Endothelial cell of umbilical vein (primary cell): ENCODE data around the gene RNF126.

Experiments used
- EZH2 ChIP-seq: IDR thresholded peaks from 2 replicates; pipeline ENCODE4 v1.6.1; 2012; ENCODE audit warnings: borderline replicate concordance, low read depth, mild to moderate bottlenecking, moderate library complexity, low read length, inconsistent platforms; ENCODE audit not compliant: severe bottlenecking
- GATA2 ChIP-seq: IDR thresholded peaks from 2 replicates; pipeline ENCODE4 v1.7.0; 2011; ENCODE audit warnings: low read depth, mild to moderate bottlenecking, moderate library complexity, mixed read lengths, low read length; ENCODE audit not compliant: insufficient read length, insufficient read depth
- JUN ChIP-seq: IDR thresholded peaks from 2 replicates; pipeline ENCODE4 v1.6.1; 2011; ENCODE audit warnings: borderline replicate concordance, low read depth; ENCODE audit not compliant: insufficient read length, insufficient read depth
- MYC ChIP-seq: IDR thresholded peaks from one replicate; pipeline ENCODE4 v1.6.1; 2011; ENCODE audit warnings: mild to moderate bottlenecking, low read depth, low read length
- POLR2A ChIP-seq: IDR thresholded peaks from 2 replicates; pipeline ENCODE4 v1.6.1; 2012; ENCODE audit warnings: low read depth, mild to moderate bottlenecking, control low read depth, low read length
- POLR2AphosphoS5 ChIP-seq: IDR thresholded peaks from 2 replicates; pipeline ENCODE4 v1.6.1; 2012; ENCODE audit warnings: low read depth, mild to moderate bottlenecking, control low read depth, low read length, moderate library complexity; ENCODE audit not compliant: insufficient read depth
- TF ChIP-seq, protein P1 (sequence below), 2 donors: IDR thresholded peaks; 1 replicate in 1 of 2; 2 replicates in 1 of 2; pipeline ENCODE4 v1.5.1; 2011; ENCODE audit warnings: low read length in 2 of 2, mild to moderate bottlenecking in 2 of 2, moderate library complexity in 2 of 2, control low read depth in 1 of 2, inconsistent platforms in 1 of 2, low read depth in 1 of 2; ENCODE audit not compliant: insufficient read depth in 1 of 2; ENCODE audit errors: extremely low read depth in 1 of 2
- TF ChIP-seq, protein P2 (sequence below): IDR thresholded peaks from 2 replicates; pipeline ENCODE4 v1.6.1; 2011; ENCODE audit not compliant: insufficient read depth, insufficient read length

DNA sequence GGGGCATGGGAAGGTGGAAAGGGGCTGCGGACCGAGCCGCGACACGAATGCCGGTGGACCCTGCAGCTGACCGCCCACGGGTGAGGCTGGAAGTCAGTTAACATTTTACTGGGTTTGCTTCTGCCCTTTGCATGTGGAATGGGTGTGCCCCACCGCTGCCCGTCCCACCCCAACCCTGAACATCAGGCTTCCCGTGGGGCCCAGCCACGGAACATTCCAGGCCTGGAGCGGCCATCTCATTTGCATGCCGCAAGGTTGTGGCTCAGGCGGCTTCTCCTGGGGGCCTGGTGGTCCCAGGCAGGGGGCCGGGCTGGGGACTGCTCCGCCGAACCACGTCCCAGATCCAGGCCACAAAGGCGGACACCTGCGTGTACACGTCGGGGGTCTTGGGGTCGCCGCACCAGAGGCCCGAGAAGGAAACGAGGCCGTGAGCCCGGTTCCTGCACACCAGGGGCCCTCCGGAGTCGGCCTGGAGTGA is 22.5 kb upstream of the RNF126 start:
- TF ChIP-seq, protein P1, sequence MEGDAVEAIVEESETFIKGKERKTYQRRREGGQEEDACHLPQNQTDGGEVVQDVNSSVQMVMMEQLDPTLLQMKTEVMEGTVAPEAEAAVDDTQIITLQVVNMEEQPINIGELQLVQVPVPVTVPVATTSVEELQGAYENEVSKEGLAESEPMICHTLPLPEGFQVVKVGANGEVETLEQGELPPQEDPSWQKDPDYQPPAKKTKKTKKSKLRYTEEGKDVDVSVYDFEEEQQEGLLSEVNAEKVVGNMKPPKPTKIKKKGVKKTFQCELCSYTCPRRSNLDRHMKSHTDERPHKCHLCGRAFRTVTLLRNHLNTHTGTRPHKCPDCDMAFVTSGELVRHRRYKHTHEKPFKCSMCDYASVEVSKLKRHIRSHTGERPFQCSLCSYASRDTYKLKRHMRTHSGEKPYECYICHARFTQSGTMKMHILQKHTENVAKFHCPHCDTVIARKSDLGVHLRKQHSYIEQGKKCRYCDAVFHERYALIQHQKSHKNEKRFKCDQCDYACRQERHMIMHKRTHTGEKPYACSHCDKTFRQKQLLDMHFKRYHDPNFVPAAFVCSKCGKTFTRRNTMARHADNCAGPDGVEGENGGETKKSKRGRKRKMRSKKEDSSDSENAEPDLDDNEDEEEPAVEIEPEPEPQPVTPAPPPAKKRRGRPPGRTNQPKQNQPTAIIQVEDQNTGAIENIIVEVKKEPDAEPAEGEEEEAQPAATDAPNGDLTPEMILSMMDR (IDR thresholded peaks at IDR 0.05; ENCODE audit: extremely low read depth in 1 of 2, insufficient read depth in 1 of 2, low read depth in 1 of 2, low read length in 2 of 2), result no peak
- TF ChIP-seq POLR2AphosphoS5 (no peak), POLR2A (no peak), GATA2 (no peak), EZH2 (no peak), MYC (no peak), JUN (no peak)
- TF ChIP-seq, protein P2, sequence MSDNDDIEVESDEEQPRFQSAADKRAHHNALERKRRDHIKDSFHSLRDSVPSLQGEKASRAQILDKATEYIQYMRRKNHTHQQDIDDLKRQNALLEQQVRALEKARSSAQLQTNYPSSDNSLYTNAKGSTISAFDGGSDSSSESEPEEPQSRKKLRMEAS, result no peak
